Mesendoderm (in vitro differentiated cells): ENCODE measurements around the gene MAS1L.

Source experiments
- DNase-seq: peaks from one replicate; pipeline ENCODE4 v3.0.0; 2013
- H2AK5ac ChIP-seq: 2 replicates; pipeline ENCODE4 v1.6.1; 2013; ENCODE audit warnings: low read length, inconsistent platforms
- H2BK120ac ChIP-seq: 2 replicates; pipeline ENCODE4 v1.6.1; 2013; ENCODE audit warnings: low read depth, mild to moderate bottlenecking, low read length, moderate library complexity, mixed read lengths
- H2BK15ac ChIP-seq: replicated peaks from 2 replicates; pipeline ENCODE4 v1.6.1; 2013; ENCODE audit warnings: low read depth, mild to moderate bottlenecking, moderate library complexity
- H2BK5ac ChIP-seq: 2 replicates; pipeline ENCODE4 v1.6.1; 2013; ENCODE audit warnings: low read length, inconsistent platforms
- H3K18ac ChIP-seq: 2 replicates; pipeline ENCODE4 v1.6.1; 2013; ENCODE audit warnings: mild to moderate bottlenecking, low read length, mixed read lengths
- H3K23ac ChIP-seq: one replicate; pipeline ENCODE4 v1.6.1; 2013; ENCODE audit warnings: low read length
- H3K27ac ChIP-seq: 2 replicates; pipeline ENCODE4 v1.5.1; 2013; ENCODE audit warnings: low read depth, mild to moderate bottlenecking, inconsistent platforms, low read length, moderate library complexity
- H3K27me3 ChIP-seq: 2 replicates; pipeline ENCODE4 v1.6.1; 2013; ENCODE audit warnings: low read length, control low read depth, mild to moderate bottlenecking, inconsistent platforms; ENCODE audit not compliant: insufficient read depth, poor library complexity
- H3K36me3 ChIP-seq: 2 replicates; pipeline ENCODE4 v1.6.1; 2013; ENCODE audit warnings: low read length, inconsistent platforms; ENCODE audit not compliant: control insufficient read depth, insufficient read depth
- H3K4ac ChIP-seq: one replicate; pipeline ENCODE4 v1.6.1; 2013; ENCODE audit warnings: low read depth, mild to moderate bottlenecking, low read length, moderate library complexity
- H3K4me1 ChIP-seq: 2 replicates; pipeline ENCODE4 v1.6.1; 2013; ENCODE audit warnings: low read depth, low read length, inconsistent platforms; ENCODE audit not compliant: control insufficient read depth
- H3K4me2 ChIP-seq: 2 replicates; pipeline ENCODE4 v1.6.1; 2013; ENCODE audit warnings: low read length
- H3K4me3 ChIP-seq: 2 replicates; pipeline ENCODE4 v1.5.1; 2013; ENCODE audit warnings: mild to moderate bottlenecking, low read length
- H3K56ac ChIP-seq: one replicate; pipeline ENCODE4 v1.6.1; 2013; ENCODE audit warnings: low read length
- H3K79me1 ChIP-seq: 2 replicates; pipeline ENCODE4 v1.6.1; 2013; ENCODE audit warnings: low read length, inconsistent platforms
- H3K79me2 ChIP-seq: 2 replicates; pipeline ENCODE4 v1.6.1; 2013; ENCODE audit warnings: mild to moderate bottlenecking, low read length; ENCODE audit not compliant: control insufficient read depth, insufficient read depth
- H3K9ac ChIP-seq: 2 replicates; pipeline ENCODE4 v1.6.1; 2013; ENCODE audit warnings: low read length, inconsistent platforms
- H4K5ac ChIP-seq: one replicate; pipeline ENCODE4 v1.6.1; 2013; ENCODE audit warnings: low read length
- H4K8ac ChIP-seq: one replicate; pipeline ENCODE4 v1.6.1; 2013; ENCODE audit warnings: low read depth, mild to moderate bottlenecking, control low read depth, low read length, moderate library complexity
- WGBS: extraction: QIAGEN DNeasy Blood & Tissue Kit; methylation state at CpG from one replicate; pipeline ENCODE4 v1.1.7; 2013; ENCODE audit warnings: low lambda C conversion rate, missing lambda C conversion rate; ENCODE audit not compliant: insufficient coverage; ENCODE audit errors: extremely low coverage; 5-methylcytosine and 5-hydroxymethylcytosine counted together

Gene MAS1L

DNA sequence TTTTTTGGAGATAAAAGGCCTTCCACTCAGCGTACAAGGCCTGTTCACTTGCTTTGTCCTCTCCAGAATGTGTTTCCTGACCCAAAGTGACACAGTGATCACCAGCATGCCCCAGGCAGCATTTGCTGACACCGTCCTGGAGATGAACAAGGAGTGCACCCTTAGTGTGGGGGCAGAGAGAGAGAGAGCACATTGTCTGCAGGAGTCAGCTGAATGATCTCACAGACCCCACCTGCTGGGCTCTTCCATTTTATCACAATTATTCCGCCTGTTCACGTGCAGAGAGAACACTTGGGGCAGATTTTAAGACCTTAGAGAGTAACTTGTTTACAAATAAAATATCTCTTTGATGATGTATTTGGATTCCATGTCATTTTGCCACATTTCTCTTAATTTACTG, 22.4 kb upstream of the MAS1L start:
- H3K27me3 ChIP-seq, result no peaks in the 10 kb centered on the region
- peak; percentile 13 for DNase-seq

DNA sequence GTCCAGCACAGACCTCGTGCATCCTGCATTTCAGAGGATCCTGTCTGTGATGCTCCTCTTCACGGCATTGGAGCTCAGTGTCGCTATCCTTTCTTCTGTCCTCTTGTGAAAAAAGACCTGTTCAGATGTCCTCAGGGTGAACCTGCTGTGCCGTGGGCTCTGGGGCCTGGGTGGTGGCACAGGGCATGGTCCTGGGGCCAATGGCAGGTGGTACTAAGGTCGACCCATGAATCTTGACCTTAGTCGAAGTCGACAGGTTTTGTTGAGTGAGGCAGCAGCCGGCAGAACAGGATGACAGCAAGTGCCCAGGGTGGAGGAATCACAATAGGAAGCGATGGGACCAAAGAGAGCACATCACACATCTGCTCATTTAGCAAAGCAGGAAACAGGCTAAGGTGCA, 22.0 kb upstream of the MAS1L start:
- Histone ChIP-seq H4K5ac (no peak overlapping the region), H3K79me1 (no peaks in the 10 kb centered on the region), H3K56ac (no peak overlapping the region), H2BK5ac (no peak overlapping the region), H3K4me3 (no peak overlapping the region), H3K18ac (no peak overlapping the region), H3K4me2 (no peak overlapping the region), H3K23ac (no peak overlapping the region), H3K27ac (no peak overlapping the region), H3K4ac (no peak overlapping the region), H3K79me2 (no peaks in the 10 kb centered on the region), H3K27me3 (no peaks in the 10 kb centered on the region), H3K4me1 (no peaks in the 10 kb centered on the region), H4K8ac (no peak overlapping the region), H2BK120ac (no peak overlapping the region), H3K9ac (no peak overlapping the region), H2AK5ac (no peak overlapping the region), H3K36me3 (no peaks in the 10 kb centered on the region), H2BK15ac (no peak overlapping the region)
- DNase-seq, result no peak
- no CpG with 5 or more reads among the region's 9 CpGs for WGBS

More for the DNA sequence above, 22.4 kb upstream of the MAS1L start:
- H3K23ac ChIP-seq, result no peak overlapping the region
- H3K4me3 ChIP-seq, result no peak overlapping the region
- H3K56ac ChIP-seq, result no peak overlapping the region
- no peak overlapping the region for H2AK5ac ChIP-seq
- no peak overlapping the region for H2BK5ac ChIP-seq
- no peak overlapping the region for H3K18ac ChIP-seq
- no peaks in the 10 kb centered on the region for H3K36me3 ChIP-seq
- H3K9ac ChIP-seq, result no peak overlapping the region
- WGBS, result no CpG with 5 or more reads among the region's 4 CpGs
- no peak overlapping the region for H3K27ac ChIP-seq
- no peak overlapping the region for H3K4me2 ChIP-seq
- no peak overlapping the region for H3K4ac ChIP-seq
- no peaks in the 10 kb centered on the region for H3K4me1 ChIP-seq
- no peaks in the 10 kb centered on the region for H3K79me2 ChIP-seq
- H2BK15ac ChIP-seq, result no peak overlapping the region
- H4K8ac ChIP-seq, result no peak overlapping the region
- H2BK120ac ChIP-seq, result no peak overlapping the region
- H3K79me1 ChIP-seq, result no peaks in the 10 kb centered on the region
- no peak overlapping the region for H4K5ac ChIP-seq

DNA sequence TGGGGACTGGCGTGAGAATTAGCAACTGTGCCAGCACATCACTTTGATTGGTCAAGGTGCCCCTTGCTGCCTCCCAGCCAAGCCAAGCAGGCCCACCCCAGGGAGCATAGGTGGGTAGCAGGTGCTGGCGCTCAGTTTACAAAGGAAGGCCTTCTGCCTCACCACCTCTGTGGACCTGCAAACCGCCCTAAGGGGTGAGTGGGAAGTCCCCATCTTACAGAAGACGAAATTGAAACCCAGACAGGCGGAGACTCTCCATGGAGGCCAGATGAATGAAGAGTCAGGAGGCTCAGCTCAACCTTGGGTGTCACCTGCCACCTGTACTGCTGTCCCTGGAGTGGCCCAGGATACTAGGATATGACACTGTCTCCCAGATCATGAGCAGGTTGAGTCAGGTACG, 21.5 kb upstream of the MAS1L start:
- Histone ChIP-seq H2AK5ac (no peak overlapping the region), H3K56ac (no peak overlapping the region), H3K79me2 (no peaks in the 10 kb centered on the region), H3K36me3 (no peaks in the 10 kb centered on the region), H3K27ac (no peak overlapping the region), H4K5ac (no peak overlapping the region), H3K18ac (no peak overlapping the region), H3K9ac (no peak overlapping the region), H3K79me1 (no peaks in the 10 kb centered on the region), H3K4me2 (no peak overlapping the region), H3K27me3 (no peaks in the 10 kb centered on the region), H3K23ac (no peak overlapping the region), H3K4me3 (no peak overlapping the region), H3K4ac (no peak overlapping the region), H2BK120ac (no peak overlapping the region), H3K4me1 (no peaks in the 10 kb centered on the region), H2BK15ac (no peak overlapping the region), H4K8ac (no peak overlapping the region), H2BK5ac (no peak overlapping the region)
- DNase-seq, result no peak
- no CpG with 5 or more reads among the region's 6 CpGs for WGBS

DNA sequence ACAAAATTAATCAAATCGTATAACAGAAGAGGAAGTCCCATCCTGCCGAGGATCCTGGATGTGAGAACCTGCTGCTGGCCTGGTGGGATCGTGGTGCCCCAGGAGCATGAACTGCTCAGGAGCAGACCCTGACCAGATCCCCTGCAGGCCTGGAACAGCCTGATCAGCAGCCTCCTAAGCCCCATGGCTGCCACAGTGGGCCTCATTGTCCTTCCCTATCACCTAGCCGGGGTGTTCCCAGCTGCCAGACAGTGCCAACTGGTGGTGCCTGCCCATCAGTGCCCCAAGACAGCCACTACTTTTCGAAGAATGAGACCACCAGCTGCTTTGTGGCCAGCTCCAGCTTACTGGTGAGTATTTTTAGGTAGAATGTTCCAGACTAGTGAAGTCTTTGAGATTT, 19.6 kb upstream of the MAS1L start:
- H2BK15ac ChIP-seq, result no peak overlapping the region
- no peak overlapping the region for H3K9ac ChIP-seq
- no peaks in the 10 kb centered on the region for H3K4me1 ChIP-seq
- H3K36me3 ChIP-seq, result no peaks in the 10 kb centered on the region
- H3K4me3 ChIP-seq, result no peak overlapping the region
- no peaks in the 10 kb centered on the region for H3K79me2 ChIP-seq
- H3K56ac ChIP-seq, result no peak overlapping the region
- H2AK5ac ChIP-seq, result no peak overlapping the region
- no peak overlapping the region for H3K4me2 ChIP-seq
- no peak overlapping the region for H4K5ac ChIP-seq
- no peak overlapping the region for H3K27ac ChIP-seq
- no peak overlapping the region for H3K4ac ChIP-seq
- no peak overlapping the region for H4K8ac ChIP-seq
- H2BK120ac ChIP-seq, result no peak overlapping the region
- no CpG with 5 or more reads among the region's 5 CpGs for WGBS
- H3K23ac ChIP-seq, result no peak overlapping the region
- no peaks in the 10 kb centered on the region for H3K79me1 ChIP-seq
- H3K27me3 ChIP-seq, result no peaks in the 10 kb centered on the region
- H2BK5ac ChIP-seq, result no peak overlapping the region
- no peak overlapping the region for H3K18ac ChIP-seq
- DNase-seq, result no peak

DNA sequence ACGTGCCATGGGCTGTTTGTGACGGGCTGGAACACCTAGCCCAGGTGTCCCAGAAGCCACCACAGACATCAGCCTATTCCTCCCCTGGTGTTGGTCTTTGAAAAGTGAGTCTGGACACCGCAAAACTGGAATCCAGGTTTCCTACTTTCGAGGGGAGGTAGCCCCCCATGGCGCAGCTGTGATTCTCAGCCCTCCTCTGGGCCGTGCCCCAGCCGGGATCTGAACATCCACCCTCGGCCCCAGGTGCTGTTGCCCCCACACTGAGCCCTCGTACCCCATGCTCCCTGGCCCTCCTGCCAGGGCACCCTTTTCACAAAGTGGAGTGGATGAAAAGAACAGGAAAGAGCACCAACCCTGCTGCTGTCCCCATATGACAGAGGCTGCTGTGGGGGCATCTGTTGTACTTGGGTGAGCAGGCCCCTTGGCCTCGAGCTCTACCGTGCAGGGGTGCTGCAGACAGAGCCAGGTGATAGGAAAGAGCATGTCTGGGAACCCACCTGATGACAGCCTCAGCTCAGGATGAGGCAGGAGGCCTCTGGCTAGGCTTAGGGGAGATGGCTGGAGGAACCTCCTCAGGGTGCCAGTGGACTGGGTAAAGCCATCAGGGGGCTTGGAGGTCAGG, 18.8 kb upstream of the MAS1L start:
- H4K8ac ChIP-seq, result no peak overlapping the region
- H3K4me2 ChIP-seq, result no peak overlapping the region
- no CpG with 5 or more reads among the region's 11 CpGs for WGBS
- H4K5ac ChIP-seq, result no peak overlapping the region
- H3K36me3 ChIP-seq, result no peaks in the 10 kb centered on the region
- no peak overlapping the region for H3K9ac ChIP-seq
- no peak for DNase-seq
- no peak overlapping the region for H3K4me3 ChIP-seq
- no peak overlapping the region for H3K23ac ChIP-seq
- no peak overlapping the region for H2AK5ac ChIP-seq
- H3K79me1 ChIP-seq, result no peaks in the 10 kb centered on the region
- H3K56ac ChIP-seq, result no peak overlapping the region
- no peaks in the 10 kb centered on the region for H3K79me2 ChIP-seq
- no peaks in the 10 kb centered on the region for H3K4me1 ChIP-seq
- no peak overlapping the region for H2BK120ac ChIP-seq
- no peak overlapping the region for H2BK15ac ChIP-seq
- no peak overlapping the region for H2BK5ac ChIP-seq
- no peak overlapping the region for H3K4ac ChIP-seq
- no peak overlapping the region for H3K18ac ChIP-seq
- no peak overlapping the region for H3K27ac ChIP-seq
- no peaks in the 10 kb centered on the region for H3K27me3 ChIP-seq

DNA sequence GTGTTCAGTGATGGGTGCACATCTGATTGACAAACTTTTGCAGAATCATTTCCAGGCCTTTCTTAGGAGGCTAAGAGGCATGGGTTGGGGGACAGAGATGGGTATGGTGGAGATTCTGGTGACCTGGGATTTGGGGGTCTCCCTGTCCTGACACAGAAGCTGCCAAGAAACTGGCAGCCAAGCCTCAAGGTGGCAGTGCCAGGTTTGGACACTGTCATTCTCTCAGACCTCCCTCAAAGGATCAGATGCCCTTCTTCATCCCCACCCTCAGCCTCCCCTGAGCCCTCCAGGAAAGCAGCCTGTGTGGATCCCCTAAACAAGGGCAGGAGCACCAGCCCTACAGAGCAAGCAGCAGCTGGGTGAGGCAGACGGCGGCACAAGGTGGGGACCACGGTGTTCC, 18.1 kb upstream of the MAS1L start:
- no peak overlapping the region for H2BK15ac ChIP-seq
- no peak overlapping the region for H2BK120ac ChIP-seq
- H3K4me1 ChIP-seq, result no peaks in the 10 kb centered on the region
- no CpG with 5 or more reads among the region's 3 CpGs for WGBS
- H3K79me1 ChIP-seq, result no peaks in the 10 kb centered on the region
- H3K56ac ChIP-seq, result no peak overlapping the region
- no peak overlapping the region for H3K18ac ChIP-seq
- H4K8ac ChIP-seq, result no peak overlapping the region
- H3K4me2 ChIP-seq, result no peak overlapping the region
- H4K5ac ChIP-seq, result no peak overlapping the region
- no peak overlapping the region for H3K23ac ChIP-seq
- H3K27ac ChIP-seq, result no peak overlapping the region
- H3K36me3 ChIP-seq, result no peaks in the 10 kb centered on the region
- H3K4ac ChIP-seq, result no peak overlapping the region
- H2BK5ac ChIP-seq, result no peak overlapping the region
- no peak overlapping the region for H3K9ac ChIP-seq
- no peaks in the 10 kb centered on the region for H3K27me3 ChIP-seq
- no peak for DNase-seq
- H3K79me2 ChIP-seq, result no peaks in the 10 kb centered on the region
- no peak overlapping the region for H2AK5ac ChIP-seq
- H3K4me3 ChIP-seq, result no peak overlapping the region
